OCI-LY1 (cell line): ENCODE results near the gene DOK4.

ENCODE experiments used
- H2AFZ ChIP-seq: fragments of 200-600 bp; sonication (generic), shearing (Covaris generic); 2 replicates; pipeline ENCODE4 v1.6.0; 2014; ENCODE audit warnings: antibody characterized with exemption, mild to moderate bottlenecking, low read length
- H3F3A ChIP-seq: fragments of 200-600 bp; sonication (generic), shearing (Covaris generic); 2 replicates; pipeline ENCODE4 v1.6.0; 2014; ENCODE audit warnings: mild to moderate bottlenecking, antibody characterized with exemption, low read length, moderate library complexity; ENCODE audit not compliant: insufficient read depth
- H3K27ac ChIP-seq: fragments of 200-600 bp; sonication (generic); 2 replicates; pipeline ENCODE4 v1.5.1; 2014; ENCODE audit warnings: low read length, mixed run types, mild to moderate bottlenecking, low read depth; ENCODE audit not compliant: poor library complexity, severe bottlenecking
- H3K27me3 ChIP-seq: fragments of 200-600 bp; sonication (generic); 2 replicates; pipeline ENCODE4 v1.6.0; 2014; ENCODE audit warnings: antibody characterized with exemption, mild to moderate bottlenecking, low read length, moderate library complexity; ENCODE audit not compliant: insufficient read depth
- H3K36me3 ChIP-seq: fragments of 200-600 bp; sonication (generic); 2 replicates; pipeline ENCODE4 v1.6.1; 2014; ENCODE audit warnings: mild to moderate bottlenecking, antibody characterized with exemption, low read length, moderate library complexity, mixed read lengths; ENCODE audit not compliant: insufficient read depth
- H3K4me1 ChIP-seq: fragments of 200-600 bp; sonication (generic); 2 replicates; pipeline ENCODE4 v1.5.1; 2014; ENCODE audit warnings: mild to moderate bottlenecking, low read length, moderate library complexity; ENCODE audit not compliant: insufficient read depth, severe bottlenecking
- H3K4me2 ChIP-seq: fragments of 200-600 bp; sonication (generic), shearing (Covaris generic); 2 replicates; pipeline ENCODE4 v1.6.1; 2014; ENCODE audit warnings: low read length
- H3K4me3 ChIP-seq: fragments of 200-600 bp; sonication (generic); 2 replicates; pipeline ENCODE4 v1.5.1; 2014; ENCODE audit warnings: low read length, low read depth, mild to moderate bottlenecking, mixed read lengths; ENCODE audit not compliant: poor library complexity, severe bottlenecking
- H3K79me2 ChIP-seq: fragments of 200-600 bp; shearing (Covaris generic); 2 replicates; pipeline ENCODE4 v1.6.1; 2016; ENCODE audit warnings: mixed run types, low read length, mixed read lengths; ENCODE audit not compliant: insufficient read depth
- H3K9ac ChIP-seq: fragments of 200-600 bp; sonication (generic), shearing (Covaris generic); 2 replicates; pipeline ENCODE4 v1.6.1; 2014; ENCODE audit warnings: mild to moderate bottlenecking, low read length, mixed read lengths
- H3K9me2 ChIP-seq: fragments of 200-600 bp; sonication (generic), shearing (Covaris generic); 2 replicates; pipeline ENCODE4 v1.6.1; 2014; ENCODE audit warnings: low read depth, mild to moderate bottlenecking, low read length, mixed read lengths
- H3K9me3 ChIP-seq: fragments of 200-600 bp; shearing (Covaris generic); 2 replicates; pipeline ENCODE4 v1.6.1; 2014; ENCODE audit warnings: low read length, mixed read lengths
- H4K20me1 ChIP-seq: fragments of 200-600 bp; sonication (generic), shearing (Covaris generic); 2 replicates; pipeline ENCODE4 v1.6.0; 2016; ENCODE audit warnings: mild to moderate bottlenecking, low read length; ENCODE audit not compliant: insufficient read depth
- CTCF ChIP-seq: fragments of 200-600 bp; sonication (generic), shearing (Covaris generic); IDR thresholded peaks from 2 replicates; pipeline ENCODE4 v1.5.1; 2017; ENCODE audit warnings: mild to moderate bottlenecking, antibody characterized with exemption, low read length, moderate library complexity, mixed read lengths
- EZH2 ChIP-seq: fragments of 200-600 bp; sonication (generic), shearing (Covaris generic); IDR thresholded peaks from 2 replicates; pipeline ENCODE4 v1.8.0; 2017; ENCODE audit warnings: borderline replicate concordance, mixed run types, mild to moderate bottlenecking, antibody characterized with exemption, low read length, moderate library complexity, mixed read lengths

The DOK4 gene

GRCh38 chr16:57534337-57534880 lies 48.1 kb upstream of the DOK4 start:
- Histone ChIP-seq H3K9me2 (no peaks in the 10 kb centered on the region), H4K20me1 (no peaks in the 10 kb centered on the region), H2AFZ (no peak overlapping the region), H3K27me3 (no peaks in the 10 kb centered on the region), H3K9ac (no peak overlapping the region), H3K79me2 (no peaks in the 10 kb centered on the region), H3K4me2 (no peak overlapping the region), H3K27ac (no peak overlapping the region), H3K4me1 (peaks cover 20% of the 10 kb centered on the region), H3K36me3 (no peaks in the 10 kb centered on the region), H3K4me3 (no peak overlapping the region), H3K9me3 (no peaks in the 10 kb centered on the region), H3F3A (no peaks in the 10 kb centered on the region)
- TF ChIP-seq EZH2, result no peak
- TF ChIP-seq CTCF, result no peak

- no peaks in the 10 kb centered on the region for H4K20me1 ChIP-seq
- no peaks in the 10 kb centered on the region for H3K36me3 ChIP-seq
- no peaks in the 10 kb centered on the region for H3F3A ChIP-seq
- H3K9me2 ChIP-seq, result no peaks in the 10 kb centered on the region
- H2AFZ ChIP-seq, result no peak overlapping the region
- H3K27ac ChIP-seq, result no peak overlapping the region
- no peaks in the 10 kb centered on the region for H3K27me3 ChIP-seq
- no peak for TF ChIP-seq EZH2
- no peak for TF ChIP-seq CTCF
- no peaks in the 10 kb centered on the region for H3K9me3 ChIP-seq
- H3K4me1 ChIP-seq, result peaks cover 20% of the 10 kb centered on the region
- H3K9ac ChIP-seq, result no peak overlapping the region
- H3K4me2 ChIP-seq, result no peak overlapping the region
- no peaks in the 10 kb centered on the region for H3K79me2 ChIP-seq
- no peak overlapping the region for H3K4me3 ChIP-seq
These were observed 47.4 kb upstream of the DOK4 start for GRCh38 chr16:57533431-57534336.

- Histone ChIP-seq H4K20me1 (no peaks in the 10 kb centered on the region), H3K9me3 (no peaks in the 10 kb centered on the region), H3K9me2 (no peaks in the 10 kb centered on the region), H3K4me2 (no peak overlapping the region), H3K4me1 (peaks cover 13% of the 10 kb centered on the region), H3K9ac (no peak overlapping the region), H3K36me3 (no peaks in the 10 kb centered on the region), H2AFZ (no peak overlapping the region), H3F3A (no peaks in the 10 kb centered on the region), H3K27ac (no peak overlapping the region), H3K79me2 (no peaks in the 10 kb centered on the region), H3K4me3 (no peak overlapping the region), H3K27me3 (no peaks in the 10 kb centered on the region)
- no peak for TF ChIP-seq EZH2
- no peak for TF ChIP-seq CTCF
These were observed 46.0 kb upstream of the DOK4 start for GRCh38 chr16:57532266-57532625.
